Measurements from ENCODE around the gene PCYOX1L. TPM values are rescaled to one million over a fixed set of nuclear protein-coding genes. Genes with fewer than 3 reads are reported as not detected.

PCYOX1L gene
- polyA plus RNA-seq, 1 donor from 2014 or later: 21.1 TPM

DNA sequence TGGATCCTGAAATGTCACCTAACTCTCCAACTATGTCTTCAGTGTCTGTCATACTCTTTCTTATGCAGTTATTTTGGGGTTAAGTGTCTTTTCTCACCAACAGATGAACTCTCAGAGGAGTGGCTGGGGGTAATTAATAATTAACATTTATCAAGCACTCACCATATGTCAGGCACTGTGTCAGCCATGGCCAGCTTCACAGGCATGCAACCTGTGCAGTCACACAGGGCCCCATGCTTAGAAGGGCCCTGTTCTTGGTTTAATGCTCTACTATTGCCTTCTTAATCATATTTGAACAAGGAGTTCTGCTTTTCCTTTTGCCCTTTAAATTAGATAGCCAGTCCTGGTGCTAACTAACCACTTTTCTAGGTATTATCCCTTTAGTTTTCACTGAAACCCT is 16.0 kb upstream of the PCYOX1L start:
- Histone ChIP-seq H4K20me1 (ENCODE audit: insufficient read depth) (no peaks in the 10 kb centered on the region), H3K9me2 (ENCODE audit: insufficient read depth, low read length) (no peaks in the 10 kb centered on the region), H3K79me2 (replicated peaks; ENCODE audit: insufficient read depth, low read length) (peaks cover 10% of the 10 kb centered on the region), H3K27ac (ENCODE audit: low read length) (no peak overlapping the region), H2AFZ (ENCODE audit: low read depth, low read length) (no peak overlapping the region), H3K9me3 (ENCODE audit: low read length) (no peaks in the 10 kb centered on the region), H3K9ac (ENCODE audit: low read length) (no peak overlapping the region), H3K4me2 (ENCODE audit: low read length) (no peak overlapping the region), H3K4me3 (ENCODE audit: low read length) (no peak overlapping the region), H3F3A (ENCODE audit: insufficient read depth, low read length, poor library complexity, severe bottlenecking) (no peaks in the 10 kb centered on the region), H3K36me3 (ENCODE audit: insufficient read depth, low read length) (no peaks in the 10 kb centered on the region), H3K27me3 (ENCODE audit: insufficient read depth, low read depth, low read length) (no peaks in the 10 kb centered on the region)
- TF ChIP-seq EZH2 (IDR thresholded peaks at IDR 0.05; ENCODE audit: borderline replicate concordance, insufficient read depth, low read length, poor library complexity, severe bottlenecking): no peak
- TF ChIP-seq RAD21 (conservative IDR thresholded peaks at IDR 0.05): no peak
- TF ChIP-seq, protein P1, sequence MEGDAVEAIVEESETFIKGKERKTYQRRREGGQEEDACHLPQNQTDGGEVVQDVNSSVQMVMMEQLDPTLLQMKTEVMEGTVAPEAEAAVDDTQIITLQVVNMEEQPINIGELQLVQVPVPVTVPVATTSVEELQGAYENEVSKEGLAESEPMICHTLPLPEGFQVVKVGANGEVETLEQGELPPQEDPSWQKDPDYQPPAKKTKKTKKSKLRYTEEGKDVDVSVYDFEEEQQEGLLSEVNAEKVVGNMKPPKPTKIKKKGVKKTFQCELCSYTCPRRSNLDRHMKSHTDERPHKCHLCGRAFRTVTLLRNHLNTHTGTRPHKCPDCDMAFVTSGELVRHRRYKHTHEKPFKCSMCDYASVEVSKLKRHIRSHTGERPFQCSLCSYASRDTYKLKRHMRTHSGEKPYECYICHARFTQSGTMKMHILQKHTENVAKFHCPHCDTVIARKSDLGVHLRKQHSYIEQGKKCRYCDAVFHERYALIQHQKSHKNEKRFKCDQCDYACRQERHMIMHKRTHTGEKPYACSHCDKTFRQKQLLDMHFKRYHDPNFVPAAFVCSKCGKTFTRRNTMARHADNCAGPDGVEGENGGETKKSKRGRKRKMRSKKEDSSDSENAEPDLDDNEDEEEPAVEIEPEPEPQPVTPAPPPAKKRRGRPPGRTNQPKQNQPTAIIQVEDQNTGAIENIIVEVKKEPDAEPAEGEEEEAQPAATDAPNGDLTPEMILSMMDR (IDR thresholded peaks at IDR 0.05; ENCODE audit: poor library complexity, severe bottlenecking): no peak
- TF ChIP-seq, protein P2, sequence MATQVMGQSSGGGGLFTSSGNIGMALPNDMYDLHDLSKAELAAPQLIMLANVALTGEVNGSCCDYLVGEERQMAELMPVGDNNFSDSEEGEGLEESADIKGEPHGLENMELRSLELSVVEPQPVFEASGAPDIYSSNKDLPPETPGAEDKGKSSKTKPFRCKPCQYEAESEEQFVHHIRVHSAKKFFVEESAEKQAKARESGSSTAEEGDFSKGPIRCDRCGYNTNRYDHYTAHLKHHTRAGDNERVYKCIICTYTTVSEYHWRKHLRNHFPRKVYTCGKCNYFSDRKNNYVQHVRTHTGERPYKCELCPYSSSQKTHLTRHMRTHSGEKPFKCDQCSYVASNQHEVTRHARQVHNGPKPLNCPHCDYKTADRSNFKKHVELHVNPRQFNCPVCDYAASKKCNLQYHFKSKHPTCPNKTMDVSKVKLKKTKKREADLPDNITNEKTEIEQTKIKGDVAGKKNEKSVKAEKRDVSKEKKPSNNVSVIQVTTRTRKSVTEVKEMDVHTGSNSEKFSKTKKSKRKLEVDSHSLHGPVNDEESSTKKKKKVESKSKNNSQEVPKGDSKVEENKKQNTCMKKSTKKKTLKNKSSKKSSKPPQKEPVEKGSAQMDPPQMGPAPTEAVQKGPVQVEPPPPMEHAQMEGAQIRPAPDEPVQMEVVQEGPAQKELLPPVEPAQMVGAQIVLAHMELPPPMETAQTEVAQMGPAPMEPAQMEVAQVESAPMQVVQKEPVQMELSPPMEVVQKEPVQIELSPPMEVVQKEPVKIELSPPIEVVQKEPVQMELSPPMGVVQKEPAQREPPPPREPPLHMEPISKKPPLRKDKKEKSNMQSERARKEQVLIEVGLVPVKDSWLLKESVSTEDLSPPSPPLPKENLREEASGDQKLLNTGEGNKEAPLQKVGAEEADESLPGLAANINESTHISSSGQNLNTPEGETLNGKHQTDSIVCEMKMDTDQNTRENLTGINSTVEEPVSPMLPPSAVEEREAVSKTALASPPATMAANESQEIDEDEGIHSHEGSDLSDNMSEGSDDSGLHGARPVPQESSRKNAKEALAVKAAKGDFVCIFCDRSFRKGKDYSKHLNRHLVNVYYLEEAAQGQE (IDR thresholded peaks at IDR 0.05; ENCODE audit: borderline replicate concordance): no peak
- no peak for TF ChIP-seq MXI1 (conservative IDR thresholded peaks at IDR 0.05; ENCODE audit: poor library complexity, severe bottlenecking)
- no peak for TF ChIP-seq SMC3 (conservative IDR thresholded peaks at IDR 0.05; ENCODE audit: poor library complexity)
- TF ChIP-seq EP300 (conservative IDR thresholded peaks at IDR 0.05; ENCODE audit: poor library complexity, severe bottlenecking): no peak
- no peak for TF ChIP-seq TAF1 (IDR thresholded peaks at IDR 0.05; ENCODE audit: low read depth)
- TF ChIP-seq POLR2AphosphoS5 (IDR thresholded peaks at IDR 0.05): no peak

DNA sequence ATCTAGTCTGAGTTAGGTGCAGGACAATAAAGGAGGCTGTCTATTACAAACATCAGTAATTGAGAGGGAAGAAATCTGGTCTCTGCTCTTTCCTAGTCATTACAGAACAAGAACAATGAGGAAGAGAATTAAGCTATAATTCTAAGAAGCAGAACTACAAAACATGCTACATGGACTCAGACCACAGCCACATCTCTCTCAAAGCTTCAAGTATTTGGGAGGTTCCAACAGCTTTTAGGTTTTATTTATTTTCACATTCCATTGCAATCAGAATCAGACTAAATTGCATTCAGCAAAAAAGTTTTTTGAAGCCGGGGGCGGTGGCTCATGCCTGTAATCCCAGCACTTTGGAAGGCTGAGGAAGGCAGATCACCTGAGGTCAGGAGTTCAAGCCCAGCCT is 13.7 kb upstream of the PCYOX1L start:
- Histone ChIP-seq H3F3A (ENCODE audit: insufficient read depth, low read length, poor library complexity, severe bottlenecking) (no peaks in the 10 kb centered on the region), H3K27me3 (ENCODE audit: insufficient read depth, low read depth, low read length) (no peaks in the 10 kb centered on the region), H3K9ac (ENCODE audit: low read length) (peak overlapping the region; percentile 71), H3K36me3 (ENCODE audit: insufficient read depth, low read length) (no peaks in the 10 kb centered on the region), H3K79me2 (replicated peaks; ENCODE audit: insufficient read depth, low read length) (peaks cover 10% of the 10 kb centered on the region), H3K4me2 (ENCODE audit: low read length) (no peak overlapping the region), H2AFZ (ENCODE audit: low read depth, low read length) (no peak overlapping the region), H3K4me3 (ENCODE audit: low read length) (peak overlapping the region; percentile 80), H3K9me3 (ENCODE audit: low read length) (no peaks in the 10 kb centered on the region), H3K27ac (ENCODE audit: low read length) (peak overlapping the region; percentile 86), H4K20me1 (ENCODE audit: insufficient read depth) (no peaks in the 10 kb centered on the region), H3K9me2 (ENCODE audit: insufficient read depth, low read length) (no peaks in the 10 kb centered on the region)
- TF ChIP-seq EP300 (conservative IDR thresholded peaks at IDR 0.05; ENCODE audit: poor library complexity, severe bottlenecking): no peak

Measured in neural cell (in vitro differentiated cells).